Left ventricle myocardium inferior (tissue), 1 donor: ENCODE measurements around the gene NANP. TPM values are rescaled to one million over a fixed set of nuclear protein-coding genes. Genes with fewer than 3 reads are reported as not detected.

Experiments used
- DNase-seq: peaks from one replicate; pipeline ENCODE4 v3.0.0-alpha.2; 2020
- H3K27ac ChIP-seq: fragments of 200-600 bp; replicated peaks from 2 replicates; pipeline ENCODE4 v1.8.0; 2021
- H3K27me3 ChIP-seq: fragments of 200-600 bp; 2 replicates; pipeline ENCODE4 v1.8.0; 2021; ENCODE audit warnings: low read depth
- H3K36me3 ChIP-seq: fragments of 200-600 bp; 2 replicates; pipeline ENCODE4 v1.8.0; 2021
- H3K4me1 ChIP-seq: fragments of 200-600 bp; 2 replicates; pipeline ENCODE4 v1.8.0; 2021
- H3K4me3 ChIP-seq: fragments of 200-600 bp; 2 replicates; pipeline ENCODE4 v1.8.0; 2021; ENCODE audit warnings: mild to moderate bottlenecking, moderate library complexity
- H3K9me3 ChIP-seq: fragments of 200-600 bp; replicated peaks from 2 replicates; pipeline ENCODE4 v1.8.0; 2021
- intact Hi-C: fragments of 100-400 bp; cut with micrococcal nuclease; formaldehyde crosslinking; loops from one replicate; pipeline ENCODE4 v1.11.0; 2022
- total RNA-seq: library from RNA; stranded (reverse); fragmentation: NEBNext Ultra II Directional; extraction: Animal tissue kit (Norgen Biotek cat#: 25700); gene quantifications from one replicate; pipeline ENCODE4 v1.2.1, GENCODE V29; 2021
- TF ChIP-seq, protein P1 (sequence below): fragments of 200-600 bp; IDR thresholded peaks from 2 replicates; pipeline ENCODE4 v1.8.0; 2021; ENCODE audit warnings: antibody characterized with exemption, mild to moderate bottlenecking, borderline replicate concordance
- donor health status: DM: no; HTN: yes; CAD: no; lungs with severe emphysema.

NANP gene
- total RNA-seq, 1 donor from 2014 or later: 2.7 TPM

GRCh38 chr20:25579081-25579770, 44.6 kb downstream of the NANP start:
- no peak for DNase-seq
- TF ChIP-seq, protein P1, sequence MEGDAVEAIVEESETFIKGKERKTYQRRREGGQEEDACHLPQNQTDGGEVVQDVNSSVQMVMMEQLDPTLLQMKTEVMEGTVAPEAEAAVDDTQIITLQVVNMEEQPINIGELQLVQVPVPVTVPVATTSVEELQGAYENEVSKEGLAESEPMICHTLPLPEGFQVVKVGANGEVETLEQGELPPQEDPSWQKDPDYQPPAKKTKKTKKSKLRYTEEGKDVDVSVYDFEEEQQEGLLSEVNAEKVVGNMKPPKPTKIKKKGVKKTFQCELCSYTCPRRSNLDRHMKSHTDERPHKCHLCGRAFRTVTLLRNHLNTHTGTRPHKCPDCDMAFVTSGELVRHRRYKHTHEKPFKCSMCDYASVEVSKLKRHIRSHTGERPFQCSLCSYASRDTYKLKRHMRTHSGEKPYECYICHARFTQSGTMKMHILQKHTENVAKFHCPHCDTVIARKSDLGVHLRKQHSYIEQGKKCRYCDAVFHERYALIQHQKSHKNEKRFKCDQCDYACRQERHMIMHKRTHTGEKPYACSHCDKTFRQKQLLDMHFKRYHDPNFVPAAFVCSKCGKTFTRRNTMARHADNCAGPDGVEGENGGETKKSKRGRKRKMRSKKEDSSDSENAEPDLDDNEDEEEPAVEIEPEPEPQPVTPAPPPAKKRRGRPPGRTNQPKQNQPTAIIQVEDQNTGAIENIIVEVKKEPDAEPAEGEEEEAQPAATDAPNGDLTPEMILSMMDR: no peak
- no peaks in the 10 kb centered on the region for H3K36me3 ChIP-seq
- H3K9me3 ChIP-seq: no peaks in the 10 kb centered on the region
- H3K4me3 ChIP-seq: no peak overlapping the region
- H3K27me3 ChIP-seq: peaks cover 33% of the 10 kb centered on the region
- intact Hi-C loops: no loop called here
- H3K4me1 ChIP-seq: no peaks in the 10 kb centered on the region
- no peak overlapping the region for H3K27ac ChIP-seq

- Histone ChIP-seq H3K27me3 (peaks cover 12% of the 10 kb centered on the region), H3K27ac (no peak overlapping the region), H3K4me3 (no peak overlapping the region), H3K9me3 (no peaks in the 10 kb centered on the region), H3K36me3 (no peaks in the 10 kb centered on the region), H3K4me1 (no peaks in the 10 kb centered on the region)
- TF ChIP-seq, protein P1: no peak
- intact Hi-C loops: no loop called here
- DNase-seq: no peak
These were observed 46.9 kb downstream of the NANP start for GRCh38 chr20:25576783-25577530.

GRCh38 chr20:25574411-25574810, 49.4 kb downstream of the NANP start:
- no peak for DNase-seq
- H3K36me3 ChIP-seq: no peaks in the 10 kb centered on the region
- intact Hi-C loops: no loop called here
- H3K4me3 ChIP-seq: no peak overlapping the region
- TF ChIP-seq, protein P1: no peak
- H3K4me1 ChIP-seq: no peaks in the 10 kb centered on the region
- no peak overlapping the region for H3K27ac ChIP-seq
- no peaks in the 10 kb centered on the region for H3K27me3 ChIP-seq
- no peaks in the 10 kb centered on the region for H3K9me3 ChIP-seq

DNA sequence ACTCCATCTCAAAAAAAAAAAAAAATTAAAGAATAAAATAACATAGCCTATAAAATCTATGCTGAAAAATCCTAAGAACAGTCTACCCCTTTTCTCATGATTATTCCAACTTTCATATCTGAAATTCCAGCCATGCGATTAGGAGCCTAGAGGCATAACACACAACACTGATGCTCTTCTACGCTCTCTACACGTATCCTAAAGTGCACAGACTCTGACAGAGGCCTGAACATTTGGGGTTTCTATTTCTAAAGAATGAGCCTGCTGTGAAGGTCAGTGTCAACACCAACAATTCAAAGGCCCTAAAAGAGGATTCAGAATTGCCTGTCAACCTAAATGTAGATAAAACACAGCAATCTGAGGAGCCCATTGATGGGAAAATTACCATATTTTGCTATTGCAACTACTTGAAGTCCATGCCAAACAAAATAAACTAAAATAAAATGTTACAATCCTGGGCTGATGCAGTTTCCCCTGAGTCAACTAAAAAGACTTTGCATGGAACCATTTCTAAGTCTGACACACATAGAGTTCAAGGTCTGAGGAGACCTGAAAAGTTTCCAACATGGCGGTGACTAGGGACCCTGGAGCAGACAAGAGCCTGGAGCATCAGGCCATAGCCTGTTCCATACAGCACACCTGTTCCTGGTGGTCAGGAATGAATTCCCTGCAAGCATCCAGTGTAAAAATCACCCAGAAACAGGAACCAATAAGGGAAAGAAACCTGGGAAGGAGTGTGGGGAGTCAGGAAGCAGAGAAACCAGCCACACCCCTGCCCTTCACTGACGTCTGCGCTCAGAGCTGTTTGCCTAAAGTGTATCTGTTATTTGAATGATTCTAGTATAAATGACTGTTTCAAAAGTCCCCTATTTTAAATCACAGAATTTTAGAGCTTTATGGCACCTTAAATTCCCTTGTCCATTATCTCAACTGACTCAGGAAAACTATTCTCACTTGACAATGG, 50.2 kb downstream of the NANP start:
- no peaks in the 10 kb centered on the region for H3K36me3 ChIP-seq
- TF ChIP-seq, protein P1: no peak
- DNase-seq: no peak
- intact Hi-C loops: no loop called here
- no peaks in the 10 kb centered on the region for H3K27me3 ChIP-seq
- H3K9me3 ChIP-seq: no peaks in the 10 kb centered on the region
- no peak overlapping the region for H3K27ac ChIP-seq
- H3K4me1 ChIP-seq: no peaks in the 10 kb centered on the region
- H3K4me3 ChIP-seq: no peak overlapping the region

DNA sequence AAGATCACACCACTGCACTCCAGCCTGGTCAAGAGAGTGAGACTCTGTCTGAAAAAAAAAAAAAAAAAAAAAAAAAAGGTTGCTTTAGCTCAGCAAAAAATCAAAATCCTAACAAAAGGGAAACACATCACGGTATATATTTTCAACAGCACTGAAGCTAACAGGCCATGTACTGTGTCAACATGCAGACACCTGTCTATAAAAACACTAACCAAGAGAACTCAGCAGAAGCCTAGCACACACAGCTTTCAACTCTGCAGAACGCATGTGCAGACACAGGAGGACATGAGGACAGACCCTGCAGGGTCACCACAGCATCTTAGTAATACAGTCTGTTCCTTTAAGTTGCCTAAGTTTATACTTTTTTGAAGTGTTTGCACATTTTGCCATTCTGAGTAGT, 52.0 kb downstream of the NANP start:
- intact Hi-C loops: no loop called here

More for the DNA sequence above, 52.0 kb downstream of the NANP start:
- TF ChIP-seq, protein P1: no peak
- Histone ChIP-seq H3K4me3 (no peak overlapping the region), H3K9me3 (no peaks in the 10 kb centered on the region), H3K4me1 (no peaks in the 10 kb centered on the region), H3K27ac (no peak overlapping the region), H3K36me3 (no peaks in the 10 kb centered on the region), H3K27me3 (no peaks in the 10 kb centered on the region)
- no peak for DNase-seq
